HG03103 (cell line): ENCODE measurements around the gene GATC.
A peak's percentile ranks its signal among the peaks of the same experiment; 100 is the strongest.

ENCODE experiments used
- ATAC-seq: cut with Tn5 transposase; IDR thresholded peaks from one replicate; pipeline ENCODE4 v1.9.1; 2021; ENCODE audit warnings: low read depth; ENCODE audit not compliant: unreplicated experiment

The GATC gene

GRCh38 chr12:120495731-120496412, 49.6 kb downstream of the GATC start, which contains the start of gene DYNLL1:
DYNLL1 (plus strand) TSS chr12:120496113; CDS start chr12:120496422, 309 bp downstream.
- peak; percentile 85 for ATAC-seq

DNA sequence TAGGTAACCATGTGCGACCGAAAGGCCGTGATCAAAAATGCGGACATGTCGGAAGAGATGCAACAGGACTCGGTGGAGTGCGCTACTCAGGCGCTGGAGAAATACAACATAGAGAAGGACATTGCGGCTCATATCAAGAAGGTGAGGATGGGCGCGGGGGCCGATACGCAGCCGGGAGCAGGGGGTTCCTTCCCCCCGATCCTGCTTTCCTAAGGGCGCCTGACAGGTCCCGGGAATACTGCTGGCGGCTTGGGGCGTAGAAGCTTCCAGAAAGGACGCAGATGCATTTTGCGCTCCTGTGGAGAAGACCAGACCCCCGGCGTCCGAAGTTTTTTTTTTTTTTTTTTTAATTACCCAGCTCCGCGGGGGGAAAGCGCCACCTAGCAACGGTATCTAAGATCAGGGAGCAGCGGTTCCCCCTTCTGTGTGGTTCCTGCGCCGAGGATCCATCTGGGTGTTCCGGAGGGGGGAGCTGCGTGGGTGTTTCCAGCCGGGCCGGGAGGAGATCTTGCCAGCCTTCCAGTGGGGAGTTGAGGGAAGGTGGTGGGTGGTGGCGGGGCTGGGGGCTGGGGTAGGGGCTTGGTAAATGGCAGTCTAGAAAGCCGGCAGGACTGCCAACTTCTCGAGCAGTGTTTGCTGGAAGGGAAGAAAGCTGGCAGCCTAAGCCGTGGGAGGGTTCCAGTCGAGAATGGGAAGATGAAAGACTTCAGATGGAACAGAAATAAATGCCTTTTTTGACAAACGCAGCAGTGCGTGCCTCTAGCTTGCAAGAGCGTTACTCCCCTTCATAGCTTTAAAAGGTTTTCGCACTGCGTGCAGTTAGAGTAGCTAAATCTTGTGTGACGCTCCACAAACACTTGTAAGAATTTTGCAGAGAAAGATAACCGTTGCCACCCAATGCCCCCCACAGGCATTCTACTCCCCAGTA, 50.4 kb downstream of the GATC start:
- no peak for ATAC-seq

- no peak for ATAC-seq
These were observed 51.4 kb downstream of the GATC start for GRCh38 chr12:120497524-120498150.

- ATAC-seq: no peak
These were observed 52.7 kb downstream of the GATC start for GRCh38 chr12:120498870-120499515.

- ATAC-seq: no peak
These were observed 54.3 kb downstream of the GATC start for GRCh38 chr12:120500581-120500980.

GRCh38 chr12:120504587-120504986, 58.3 kb downstream of the GATC start:
- no peak for ATAC-seq

DNA sequence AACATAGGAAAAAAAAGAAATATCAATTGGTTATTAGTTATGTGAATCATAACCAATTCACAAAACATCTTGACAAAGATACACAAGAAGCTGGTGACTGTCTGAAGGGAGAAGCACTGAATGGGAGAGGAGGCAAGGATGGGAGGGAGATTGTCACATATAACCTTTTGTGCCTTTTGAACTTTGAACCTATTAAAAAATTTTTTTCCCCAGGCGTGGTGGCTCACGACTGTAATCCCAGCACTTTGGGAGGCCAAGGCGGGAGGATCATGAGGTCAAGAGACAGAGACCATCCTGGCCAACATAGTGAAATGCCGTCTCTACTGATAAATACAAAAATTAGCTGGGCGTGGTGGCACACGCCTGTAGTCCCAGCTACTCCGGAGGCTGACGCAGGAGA, 62.3 kb downstream of the GATC start:
- ATAC-seq: no peak
